ENCODE measurements around the gene MISFA.

- TF ChIP-seq CTCF (IDR thresholded peaks at IDR 0.05), result no peak
- TF ChIP-seq EP300 (IDR thresholded peaks at IDR 0.05), result no peak
- no peak for TF ChIP-seq POLR2A (IDR thresholded peaks at IDR 0.05)
Observed at GRCh38 chr11:18614667-18615066, 15.1 kb downstream of the MISFA start.

All from ovary (tissue), 3 donors.